ENCODE data around the gene AVPR2.

The AVPR2 gene

GRCh38 chrX:153900831-153901752 is 3.4 kb upstream of the AVPR2 start:
- no peak overlapping the region for H3K4me3 ChIP-seq (ENCODE audit: low read depth, low read length)
- DNase-seq (ENCODE audit: low read depth) = peak; percentile 44
- TF ChIP-seq CTCF (IDR thresholded peaks at IDR 0.05; ENCODE audit: low read depth, low read length, missing control alignments) = no peak

GRCh38 chrX:153901753-153902140 is 2.7 kb upstream of the AVPR2 start:
- no peak overlapping the region for H3K4me3 ChIP-seq (ENCODE audit: low read depth, low read length)
- no peak for DNase-seq (ENCODE audit: low read depth)
- no peak for TF ChIP-seq CTCF (IDR thresholded peaks at IDR 0.05; ENCODE audit: low read depth, low read length, missing control alignments)

- H3K4me3 ChIP-seq (ENCODE audit: low read depth, low read length) = no peak overlapping the region
- DNase-seq (ENCODE audit: low read depth) = no peak
- TF ChIP-seq CTCF (IDR thresholded peaks at IDR 0.05; ENCODE audit: low read depth, low read length, missing control alignments) = no peak
Observed at GRCh38 chrX:153902385-153902784, 2.1 kb upstream of the AVPR2 start.

DNA sequence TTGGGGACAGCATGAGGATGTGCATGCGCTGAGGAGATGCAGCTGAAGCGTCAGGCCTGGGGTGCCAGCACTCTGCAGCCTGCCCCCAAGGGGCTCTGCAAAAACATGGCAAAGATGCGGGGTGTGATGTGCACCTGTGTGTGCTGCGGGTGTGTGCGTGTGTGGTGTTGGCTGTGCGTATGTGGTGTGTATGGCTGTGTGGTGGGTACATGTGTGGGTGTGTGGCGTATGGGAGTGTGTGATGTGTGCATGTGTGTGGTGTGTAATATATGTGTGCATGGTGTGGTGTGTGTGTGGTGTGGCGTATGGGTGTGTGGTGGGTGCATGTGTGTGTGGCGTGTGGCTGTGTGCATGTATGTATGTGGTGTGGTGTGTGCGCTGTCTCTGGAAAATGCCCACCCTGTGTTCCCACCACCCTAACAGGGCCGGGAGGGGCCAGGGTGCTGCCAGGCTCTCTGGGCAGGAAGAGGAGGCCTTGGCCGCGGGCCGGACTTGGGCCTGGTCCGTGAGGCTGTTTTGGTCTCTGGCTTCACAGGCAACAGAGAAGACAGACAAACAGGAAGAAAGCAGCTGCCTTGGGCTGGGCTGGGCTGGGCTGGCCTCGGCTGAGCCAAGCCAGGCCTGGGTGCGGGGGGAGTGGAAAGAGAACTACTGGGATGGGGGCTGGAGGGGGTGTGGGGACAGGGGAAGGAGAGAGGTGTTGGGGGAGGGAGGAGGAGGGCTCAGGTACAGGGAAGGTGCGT is 1.1 kb upstream of the AVPR2 start:
- DNase-seq (ENCODE audit: low read depth) = no peak
- no peak overlapping the region for H3K4me3 ChIP-seq (ENCODE audit: low read depth, low read length)
- TF ChIP-seq CTCF (IDR thresholded peaks at IDR 0.05; ENCODE audit: low read depth, low read length, missing control alignments) = no peak

GRCh38 chrX:153905481-153906095 is 1.1 kb downstream of the AVPR2 start:
- no peak for DNase-seq (ENCODE audit: low read depth)
- no peak for TF ChIP-seq CTCF (IDR thresholded peaks at IDR 0.05; ENCODE audit: low read depth, low read length, missing control alignments)
- H3K4me3 ChIP-seq (ENCODE audit: low read depth, low read length) = no peak overlapping the region

DNA sequence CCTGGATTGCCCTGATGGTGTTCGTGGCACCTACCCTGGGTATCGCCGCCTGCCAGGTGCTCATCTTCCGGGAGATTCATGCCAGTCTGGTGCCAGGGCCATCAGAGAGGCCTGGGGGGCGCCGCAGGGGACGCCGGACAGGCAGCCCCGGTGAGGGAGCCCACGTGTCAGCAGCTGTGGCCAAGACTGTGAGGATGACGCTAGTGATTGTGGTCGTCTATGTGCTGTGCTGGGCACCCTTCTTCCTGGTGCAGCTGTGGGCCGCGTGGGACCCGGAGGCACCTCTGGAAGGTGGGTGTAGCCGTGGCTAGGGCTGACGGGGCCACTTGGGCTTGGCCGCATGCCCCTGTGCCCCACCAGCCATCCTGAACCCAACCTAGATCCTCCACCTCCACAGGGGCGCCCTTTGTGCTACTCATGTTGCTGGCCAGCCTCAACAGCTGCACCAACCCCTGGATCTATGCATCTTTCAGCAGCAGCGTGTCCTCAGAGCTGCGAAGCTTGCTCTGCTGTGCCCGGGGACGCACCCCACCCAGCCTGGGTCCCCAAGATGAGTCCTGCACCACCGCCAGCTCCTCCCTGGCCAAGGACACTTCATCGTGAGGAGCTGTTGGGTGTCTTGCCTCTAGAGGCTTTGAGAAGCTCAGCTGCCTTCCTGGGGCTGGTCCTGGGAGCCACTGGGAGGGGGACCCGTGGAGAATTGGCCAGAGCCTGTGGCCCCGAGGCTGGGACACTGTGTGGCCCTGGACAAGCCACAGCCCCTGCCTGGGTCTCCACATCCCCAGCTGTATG is 1.8 kb downstream of the AVPR2 start:
- TF ChIP-seq CTCF (IDR thresholded peaks at IDR 0.05; ENCODE audit: low read depth, low read length, missing control alignments) = no peak

More for the DNA sequence above, 1.8 kb downstream of the AVPR2 start:
- no peak overlapping the region for H3K4me3 ChIP-seq (ENCODE audit: low read depth, low read length)
- DNase-seq (ENCODE audit: low read depth) = no peak

Data from GM12864 (cell line).